Activated T-helper 1 cell treated with anti-CD3 and anti-CD28 coated beads, Interleukin-12 subunit alpha, Interleukin-12 subunit beta, Interleukin-2, Interleukin-4 antibody, amounts not matched to agents 30 ng/mL and 10 ng/mL and 1 ng/mL, durations not matched to agents 14 hours and 24 hours and 36 hours (primary cell): ENCODE results near the gene STX18. TPM values are rescaled to one million over a fixed set of nuclear protein-coding genes. Genes with fewer than 3 reads are reported as not detected.
"Not testable (repeated sequence)": the region's sequence is repeated elsewhere in the genome, so short reads cannot be mapped to it uniquely, and the experiment has no call there.

ENCODE experiments used
- DNase-seq: peaks from one replicate; pipeline ENCODE4 v3.0.0; 2021; ENCODE audit warnings: low spot score
- H3K27ac Mint-ChIP-seq: one replicate; pipeline ENCODE4 v1.8.0; 2021; ENCODE audit warnings: mild to moderate bottlenecking, mixed read lengths
- H3K27me3 Mint-ChIP-seq: one replicate; pipeline ENCODE4 v1.8.0; 2022; ENCODE audit warnings: mild to moderate bottlenecking, moderate library complexity, mixed read lengths; ENCODE audit not compliant: insufficient read depth
- H3K36me3 Mint-ChIP-seq: one replicate; pipeline ENCODE4 v1.8.0; 2021; ENCODE audit warnings: low read depth, mixed read lengths
- H3K4me1 Mint-ChIP-seq: one replicate; pipeline ENCODE4 v1.8.0; 2021; ENCODE audit warnings: low read depth, mixed read lengths
- H3K4me3 Mint-ChIP-seq: one replicate; pipeline ENCODE4 v1.8.0; 2021; ENCODE audit warnings: mild to moderate bottlenecking, moderate library complexity, mixed read lengths
- H3K9me3 Mint-ChIP-seq: one replicate; pipeline ENCODE4 v1.8.0; 2021; ENCODE audit warnings: mixed read lengths
- intact Hi-C: fragments of 100-400 bp; cut with micrococcal nuclease; formaldehyde crosslinking; loops from one replicate; pipeline ENCODE4 v1.15.1; 2024
- total RNA-seq: library from RNA; stranded (reverse); gene quantifications from 2 replicates; pipeline ENCODE4 v1.2.3, GENCODE V29; 2022

The STX18 gene
- total RNA-seq, 1 donor from 2014 or later = 35.4 TPM

- DNase-seq = no peak
- Mint-ChIP-seq H3K4me3 (no peak overlapping the region), H3K4me1 (peaks cover 6% of the 10 kb centered on the region), H3K27me3 (peaks cover 7% of the 10 kb centered on the region), H3K27ac (no peak overlapping the region), H3K36me3 (peaks cover 3% of the 10 kb centered on the region), H3K9me3 (no peaks in the 10 kb centered on the region)
- intact Hi-C loops = no loop called here
Measured at GRCh38 chr4:4572821-4573220, 31.0 kb upstream of the STX18 start.

GRCh38 chr4:4569861-4570260, 28.0 kb upstream of the STX18 start:
- H3K27me3 Mint-ChIP-seq, H3K9me3 Mint-ChIP-seq, H3K36me3 Mint-ChIP-seq, H3K4me3 Mint-ChIP-seq, intact Hi-C loops, H3K4me1 Mint-ChIP-seq, H3K27ac Mint-ChIP-seq, DNase-seq: not testable (repeated sequence)

GRCh38 chr4:4568806-4569427, 27.1 kb upstream of the STX18 start:
- no peak overlapping the region for H3K4me3 Mint-ChIP-seq
- H3K36me3 Mint-ChIP-seq = peaks cover under 1% of the 10 kb centered on the region
- H3K27ac Mint-ChIP-seq = no peak overlapping the region
- no peak for DNase-seq
- H3K4me1 Mint-ChIP-seq = no peaks in the 10 kb centered on the region
- H3K27me3 Mint-ChIP-seq = no peaks in the 10 kb centered on the region
- intact Hi-C loops = no loop called here
- no peaks in the 10 kb centered on the region for H3K9me3 Mint-ChIP-seq

- H3K27ac Mint-ChIP-seq, DNase-seq, H3K4me1 Mint-ChIP-seq, H3K9me3 Mint-ChIP-seq, intact Hi-C loops, H3K27me3 Mint-ChIP-seq, H3K36me3 Mint-ChIP-seq, H3K4me3 Mint-ChIP-seq: not testable (repeated sequence)
Measured at GRCh38 chr4:4566359-4566758, 24.5 kb upstream of the STX18 start.

GRCh38 chr4:4564522-4564921, 22.7 kb upstream of the STX18 start:
- H3K9me3 Mint-ChIP-seq = no peaks in the 10 kb centered on the region
- DNase-seq = no peak
- H3K36me3 Mint-ChIP-seq = no peaks in the 10 kb centered on the region
- intact Hi-C loops = no loop called here
- H3K4me3 Mint-ChIP-seq = no peak overlapping the region
- H3K27ac Mint-ChIP-seq = no peak overlapping the region
- H3K4me1 Mint-ChIP-seq = no peaks in the 10 kb centered on the region
- H3K27me3 Mint-ChIP-seq = no peaks in the 10 kb centered on the region

- DNase-seq = no peak
- H3K4me1 Mint-ChIP-seq = no peaks in the 10 kb centered on the region
- no peaks in the 10 kb centered on the region for H3K9me3 Mint-ChIP-seq
- intact Hi-C loops = no loop called here
- no peak overlapping the region for H3K4me3 Mint-ChIP-seq
- H3K36me3 Mint-ChIP-seq = no peaks in the 10 kb centered on the region
- no peaks in the 10 kb centered on the region for H3K27me3 Mint-ChIP-seq
- H3K27ac Mint-ChIP-seq = no peak overlapping the region
Measured at GRCh38 chr4:4560642-4561041, 18.8 kb upstream of the STX18 start.

- Mint-ChIP-seq H3K9me3 (no peaks in the 10 kb centered on the region), H3K4me3 (no peak overlapping the region), H3K36me3 (no peaks in the 10 kb centered on the region), H3K4me1 (no peaks in the 10 kb centered on the region), H3K27me3 (no peaks in the 10 kb centered on the region), H3K27ac (no peak overlapping the region)
- intact Hi-C loops = no loop called here
- DNase-seq = no peak
Measured at GRCh38 chr4:4560136-4560535, 18.3 kb upstream of the STX18 start.

GRCh38 chr4:4559596-4559995, 17.7 kb upstream of the STX18 start:
- H3K9me3 Mint-ChIP-seq = no peaks in the 10 kb centered on the region
- H3K36me3 Mint-ChIP-seq = no peaks in the 10 kb centered on the region
- no peaks in the 10 kb centered on the region for H3K4me1 Mint-ChIP-seq
- no peak overlapping the region for H3K4me3 Mint-ChIP-seq
- no peaks in the 10 kb centered on the region for H3K27me3 Mint-ChIP-seq
- intact Hi-C loops = no loop called here
- no peak overlapping the region for H3K27ac Mint-ChIP-seq
- no peak for DNase-seq

- Mint-ChIP-seq H3K4me1 (no peaks in the 10 kb centered on the region), H3K9me3 (no peaks in the 10 kb centered on the region), H3K27me3 (no peaks in the 10 kb centered on the region), H3K27ac (no peak overlapping the region), H3K36me3 (peaks cover 2% of the 10 kb centered on the region), H3K4me3 (no peak overlapping the region)
- intact Hi-C loops = no loop called here
- no peak for DNase-seq
Measured at GRCh38 chr4:4558881-4559280, 17.0 kb upstream of the STX18 start.

- intact Hi-C loops = no loop called here
- Mint-ChIP-seq H3K9me3 (no peaks in the 10 kb centered on the region), H3K27me3 (no peaks in the 10 kb centered on the region), H3K36me3 (peaks cover 10% of the 10 kb centered on the region), H3K4me1 (no peaks in the 10 kb centered on the region), H3K27ac (no peak overlapping the region), H3K4me3 (no peak overlapping the region)
- no peak for DNase-seq
Measured at GRCh38 chr4:4555916-4556315, 14.1 kb upstream of the STX18 start.

- no peak for DNase-seq
- no peak overlapping the region for H3K27ac Mint-ChIP-seq
- no peaks in the 10 kb centered on the region for H3K9me3 Mint-ChIP-seq
- H3K36me3 Mint-ChIP-seq = peaks cover 18% of the 10 kb centered on the region
- no peaks in the 10 kb centered on the region for H3K4me1 Mint-ChIP-seq
- no peaks in the 10 kb centered on the region for H3K27me3 Mint-ChIP-seq
- intact Hi-C loops = no loop called here
- no peak overlapping the region for H3K4me3 Mint-ChIP-seq
Measured at GRCh38 chr4:4554234-4554633, 12.4 kb upstream of the STX18 start.

- peaks cover 22% of the 10 kb centered on the region for H3K36me3 Mint-ChIP-seq
- H3K27ac Mint-ChIP-seq, DNase-seq, H3K27me3 Mint-ChIP-seq, intact Hi-C loops, H3K9me3 Mint-ChIP-seq, H3K4me1 Mint-ChIP-seq, H3K4me3 Mint-ChIP-seq: not testable (repeated sequence)
Measured at GRCh38 chr4:4552042-4552441, 10.2 kb upstream of the STX18 start.

- intact Hi-C loops, H3K4me1 Mint-ChIP-seq, H3K27ac Mint-ChIP-seq, H3K9me3 Mint-ChIP-seq, DNase-seq, H3K27me3 Mint-ChIP-seq, H3K4me3 Mint-ChIP-seq: not testable (repeated sequence)
- H3K36me3 Mint-ChIP-seq = peaks cover 22% of the 10 kb centered on the region
Measured at GRCh38 chr4:4550161-4550560, 8.3 kb upstream of the STX18 start.

- Mint-ChIP-seq H3K4me3 (no peak overlapping the region), H3K9me3 (no peaks in the 10 kb centered on the region), H3K27ac (no peak overlapping the region), H3K4me1 (peaks cover 5% of the 10 kb centered on the region), H3K36me3 (peaks cover 22% of the 10 kb centered on the region), H3K27me3 (no peaks in the 10 kb centered on the region)
- DNase-seq = no peak
- intact Hi-C loops = no loop called here
Measured at GRCh38 chr4:4549534-4549933, 7.7 kb upstream of the STX18 start.
